Muscle layer of colon (tissue), 2 donors: ENCODE results near the gene NR5A2.

Experiments
- H3K27ac ChIP-seq: one replicate; pipeline ENCODE4 v1.7.0; 2013; ENCODE audit warnings: low read depth, mild to moderate bottlenecking, low read length, moderate library complexity
- H3K27me3 ChIP-seq, 2 donors: one replicate each; pipeline ENCODE4 v1.7.0; 2013; ENCODE audit warnings: low read length in 2 of 2, mild to moderate bottlenecking in 2 of 2; ENCODE audit not compliant: insufficient read depth in 2 of 2, control insufficient read depth in 1 of 2
- H3K36me3 ChIP-seq: one replicate; pipeline ENCODE4 v1.7.0; 2013; ENCODE audit warnings: mild to moderate bottlenecking, low read length; ENCODE audit not compliant: insufficient read depth
- H3K4me1 ChIP-seq: one replicate; pipeline ENCODE4 v1.7.0; 2013; ENCODE audit warnings: mild to moderate bottlenecking, low read length; ENCODE audit not compliant: insufficient read depth
- H3K4me3 ChIP-seq, 2 donors: one replicate each; pipeline ENCODE4 v1.7.0; 2013; ENCODE audit warnings: low read length in 2 of 2, low read depth in 1 of 2, mild to moderate bottlenecking in 1 of 2, moderate library complexity in 1 of 2
- H3K9ac ChIP-seq: one replicate; pipeline ENCODE4 v1.7.0; 2013; ENCODE audit warnings: low read length
- H3K9me3 ChIP-seq: one replicate; pipeline ENCODE4 v1.7.0; 2013; ENCODE audit warnings: mild to moderate bottlenecking, low read length
- donor health status: abdominal sarcoma.
- donor health status: Adenocarcinoma of cecum.

The NR5A2 gene

DNA sequence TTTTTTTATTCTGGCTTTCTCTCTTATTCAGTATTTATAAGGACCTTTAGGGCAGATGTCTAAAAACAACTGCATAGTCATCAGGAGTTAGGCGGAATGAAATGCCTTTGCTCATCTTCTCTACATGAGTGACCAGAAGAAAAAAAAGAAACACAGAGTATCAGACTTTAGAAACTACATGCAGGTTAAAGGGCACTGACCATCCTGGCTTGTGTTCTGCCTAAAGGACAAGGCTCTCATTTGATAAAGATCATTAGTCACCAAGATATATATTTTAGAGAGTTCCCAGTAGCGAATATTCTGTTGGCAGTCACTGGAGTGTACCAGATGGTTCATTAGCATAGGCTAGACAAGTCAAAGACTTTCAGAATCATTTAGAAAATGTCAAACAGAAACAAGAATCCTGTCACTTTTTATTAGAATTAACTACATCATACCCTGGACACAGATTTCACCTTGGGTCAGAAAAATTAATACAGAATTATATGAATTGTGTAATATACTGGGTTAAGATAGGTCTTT lies 145.6 kb downstream of the NR5A2 start:
- no peaks in the 10 kb centered on the region for H3K9me3 ChIP-seq
- H3K27ac ChIP-seq = no peak overlapping the region
- H3K4me1 ChIP-seq = no peaks in the 10 kb centered on the region
- no peak overlapping the region for H3K9ac ChIP-seq
- no peaks in the 10 kb centered on the region for H3K27me3 ChIP-seq
- no peak overlapping the region for H3K4me3 ChIP-seq
- H3K36me3 ChIP-seq = no peaks in the 10 kb centered on the region

DNA sequence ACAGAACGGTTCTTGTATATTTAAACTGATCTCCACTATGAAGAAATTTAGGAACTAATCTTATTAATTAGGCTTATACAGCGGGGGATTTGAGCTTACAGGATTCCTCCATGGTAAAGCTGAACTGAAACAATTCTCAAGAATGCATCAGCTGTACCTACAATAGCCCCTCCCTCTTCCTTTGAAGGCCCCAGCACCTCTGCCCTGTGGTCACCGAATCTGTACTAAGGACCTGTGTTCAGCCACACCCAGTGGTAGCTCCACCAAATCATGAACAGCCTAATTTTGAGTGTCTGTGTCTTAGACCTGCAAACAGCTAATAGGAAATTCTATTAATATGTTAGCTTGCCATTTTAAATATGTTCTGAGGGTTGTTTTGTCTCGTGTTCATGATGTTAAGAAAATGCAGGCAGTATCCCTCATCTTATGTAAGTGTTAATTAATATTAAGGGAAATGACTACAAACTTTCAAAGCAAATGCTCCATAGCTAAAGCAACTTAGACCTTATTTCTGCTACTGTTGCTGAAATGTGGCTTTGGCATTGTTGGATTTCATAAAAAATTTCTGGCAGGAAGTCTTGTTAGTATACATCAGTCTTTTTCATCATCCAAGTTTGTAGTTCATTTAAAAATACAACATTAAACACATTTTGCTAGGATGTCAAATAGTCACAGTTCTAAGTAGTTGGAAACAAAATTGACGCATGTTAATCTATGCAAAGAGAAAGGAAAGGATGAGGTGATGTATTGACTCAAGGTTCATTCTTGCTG lies 147.2 kb downstream of the NR5A2 start:
- Histone ChIP-seq H3K9me3 (no peaks in the 10 kb centered on the region), H3K27ac (no peak overlapping the region), H3K4me1 (no peaks in the 10 kb centered on the region), H3K27me3 (no peaks in the 10 kb centered on the region), H3K4me3 (no peak overlapping the region), H3K9ac (no peak overlapping the region), H3K36me3 (no peaks in the 10 kb centered on the region)

DNA sequence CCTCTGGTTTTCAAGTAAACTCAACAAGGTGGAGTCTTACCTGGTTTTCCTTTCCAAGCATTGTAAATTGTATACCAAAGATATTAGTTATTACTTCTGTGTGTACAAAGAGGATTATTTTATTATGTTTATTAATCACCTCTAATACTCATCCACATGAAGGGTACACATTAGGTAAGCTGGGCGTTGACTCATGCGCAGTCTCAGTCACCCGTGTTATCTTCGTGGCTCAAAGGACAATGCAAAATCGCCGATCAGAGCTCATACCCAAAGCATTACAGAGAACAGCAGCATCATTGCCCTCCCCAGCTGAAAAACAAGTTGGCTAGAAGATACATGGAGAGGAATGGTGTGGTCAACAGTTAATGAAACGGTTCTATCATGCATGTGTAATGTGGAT lies 148.7 kb downstream of the NR5A2 start:
- Histone ChIP-seq H3K27me3 (no peaks in the 10 kb centered on the region), H3K9ac (no peak overlapping the region), H3K4me1 (no peaks in the 10 kb centered on the region), H3K36me3 (no peaks in the 10 kb centered on the region), H3K4me3 (no peak overlapping the region), H3K27ac (no peak overlapping the region), H3K9me3 (no peaks in the 10 kb centered on the region)

DNA sequence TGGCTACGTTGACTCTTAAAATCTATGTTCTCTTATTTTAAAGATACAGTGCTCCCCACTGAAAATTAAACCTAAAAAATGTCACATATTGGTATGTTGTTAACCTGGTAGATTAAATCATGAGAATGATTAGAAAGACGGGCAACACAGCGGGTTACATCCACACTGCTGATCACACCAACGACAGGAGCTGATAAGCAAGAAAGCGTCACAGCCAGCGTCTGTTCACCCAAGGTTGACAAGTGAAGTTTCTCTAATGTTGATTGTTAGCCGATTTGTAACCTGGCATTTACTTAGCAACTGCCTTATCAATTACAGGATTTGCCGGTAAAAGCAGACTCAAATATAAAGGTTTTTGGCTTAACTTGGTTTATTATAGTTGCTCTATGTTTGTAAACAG lies 149.3 kb downstream of the NR5A2 start:
- no peaks in the 10 kb centered on the region for H3K4me1 ChIP-seq
- H3K9ac ChIP-seq = no peak overlapping the region
- no peaks in the 10 kb centered on the region for H3K9me3 ChIP-seq
- H3K4me3 ChIP-seq = no peak overlapping the region
- no peak overlapping the region for H3K27ac ChIP-seq
- H3K27me3 ChIP-seq = no peaks in the 10 kb centered on the region
- H3K36me3 ChIP-seq = no peaks in the 10 kb centered on the region

DNA sequence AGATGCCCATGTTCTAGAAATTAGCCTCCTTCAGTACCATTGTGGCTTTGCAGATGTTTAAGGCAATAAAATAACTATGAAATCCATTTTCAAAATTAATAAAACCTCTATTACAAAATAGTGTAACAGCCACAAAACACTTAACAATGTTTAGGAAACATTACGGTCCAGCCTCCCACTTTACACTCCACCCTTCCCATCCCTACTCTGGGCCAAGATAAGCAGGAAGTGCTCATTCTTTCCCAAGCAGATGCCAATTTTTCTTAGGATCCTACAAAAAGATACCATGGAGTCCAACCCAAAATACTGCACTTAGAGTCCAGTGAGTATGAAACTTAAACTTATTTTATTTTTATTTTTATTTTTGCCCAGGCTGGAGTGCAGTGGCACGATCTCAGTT lies 150.8 kb downstream of the NR5A2 start:
- Histone ChIP-seq H3K27ac (no peak overlapping the region), H3K27me3 (no peaks in the 10 kb centered on the region)

DNA sequence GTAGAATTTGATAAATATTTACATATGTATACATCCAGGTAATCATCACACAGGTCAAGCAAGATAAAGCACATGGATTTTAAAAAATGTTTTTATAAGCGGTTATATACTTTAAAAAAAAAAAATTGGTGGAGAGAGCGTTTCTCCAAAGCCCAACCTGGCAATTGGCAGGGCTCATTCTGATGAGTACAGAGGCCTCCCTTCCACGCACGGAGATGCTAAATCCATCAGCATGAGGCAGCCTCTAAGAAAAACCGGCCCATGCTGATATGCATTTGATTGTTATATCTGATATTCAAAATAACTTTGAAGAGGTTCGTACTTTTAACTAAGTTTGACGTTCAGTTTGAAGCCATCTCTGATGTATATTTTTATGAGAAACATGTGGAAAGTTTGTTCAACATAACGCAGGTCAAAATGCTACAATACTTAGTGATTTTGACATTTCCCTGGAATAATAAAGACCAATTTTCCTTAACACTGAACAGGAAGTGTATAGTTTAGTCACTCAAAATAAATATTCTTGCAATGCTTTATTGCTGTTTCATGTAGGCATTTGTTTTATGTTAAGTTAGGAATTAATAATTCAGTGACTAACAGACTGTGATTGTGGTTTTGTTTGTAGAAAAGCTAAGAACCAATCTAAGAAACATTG lies 151.7 kb downstream of the NR5A2 start:
- H3K9me3 ChIP-seq = no peaks in the 10 kb centered on the region
- no peak overlapping the region for H3K4me3 ChIP-seq
- no peak overlapping the region for H3K27ac ChIP-seq
- H3K9ac ChIP-seq = no peak overlapping the region
- H3K36me3 ChIP-seq = no peaks in the 10 kb centered on the region
- H3K27me3 ChIP-seq = no peaks in the 10 kb centered on the region
- H3K4me1 ChIP-seq = peaks cover 6% of the 10 kb centered on the region

More for the DNA sequence above, 150.8 kb downstream of the NR5A2 start:
- Histone ChIP-seq H3K4me1 (no peaks in the 10 kb centered on the region), H3K4me3 (no peak overlapping the region), H3K9ac (no peak overlapping the region), H3K36me3 (no peaks in the 10 kb centered on the region), H3K9me3 (no peaks in the 10 kb centered on the region)

DNA sequence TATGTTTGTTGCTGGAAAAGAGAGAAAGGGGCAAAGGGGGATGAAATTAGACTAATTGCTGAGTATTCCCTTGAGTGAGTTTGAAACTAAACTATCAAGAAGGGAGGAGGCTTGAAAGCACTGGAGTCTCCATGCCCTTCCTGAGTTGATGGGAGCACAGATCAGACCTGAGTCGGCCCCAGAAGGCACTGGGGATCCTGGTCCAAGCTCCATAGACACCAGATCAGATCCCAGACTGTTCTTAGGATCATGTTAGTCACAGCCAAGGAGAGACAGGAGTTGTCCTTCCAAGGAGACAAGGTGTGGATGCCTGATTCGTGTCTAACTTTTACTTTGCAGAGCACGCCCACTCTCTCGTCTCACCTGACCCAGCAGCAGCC lies 152.3 kb downstream of the NR5A2 start:
- Histone ChIP-seq H3K9me3 (no peaks in the 10 kb centered on the region), H3K27ac (no peak overlapping the region), H3K9ac (no peak overlapping the region)

DNA sequence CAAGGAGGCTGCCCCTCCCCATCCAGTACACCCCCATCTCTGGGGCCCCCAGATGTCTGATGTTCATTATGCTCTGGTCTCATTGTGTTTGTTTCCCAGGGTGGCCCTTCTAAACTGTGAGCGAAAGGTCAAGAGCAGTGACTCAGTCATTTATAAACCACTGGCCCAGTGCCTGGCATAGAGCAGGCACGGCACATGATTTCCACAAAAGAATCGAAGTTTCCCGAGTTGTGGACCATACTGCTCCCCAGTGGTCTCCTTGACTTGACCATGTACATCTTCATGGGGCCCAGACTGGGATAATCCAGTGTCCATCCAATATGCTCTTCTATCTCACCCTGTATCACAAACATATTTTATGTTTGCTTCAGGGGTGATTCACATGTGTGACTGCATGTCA lies 153.3 kb downstream of the NR5A2 start:
- Histone ChIP-seq H3K4me3 (no peak overlapping the region), H3K27me3 (no peaks in the 10 kb centered on the region), H3K9me3 (no peaks in the 10 kb centered on the region), H3K27ac (no peak overlapping the region), H3K9ac (no peak overlapping the region), H3K36me3 (no peaks in the 10 kb centered on the region), H3K4me1 (peaks cover 11% of the 10 kb centered on the region)

More for the DNA sequence above, 152.3 kb downstream of the NR5A2 start:
- H3K36me3 ChIP-seq = no peaks in the 10 kb centered on the region
- H3K4me3 ChIP-seq = no peak overlapping the region
- H3K4me1 ChIP-seq = peaks cover 11% of the 10 kb centered on the region
- H3K27me3 ChIP-seq = no peaks in the 10 kb centered on the region

DNA sequence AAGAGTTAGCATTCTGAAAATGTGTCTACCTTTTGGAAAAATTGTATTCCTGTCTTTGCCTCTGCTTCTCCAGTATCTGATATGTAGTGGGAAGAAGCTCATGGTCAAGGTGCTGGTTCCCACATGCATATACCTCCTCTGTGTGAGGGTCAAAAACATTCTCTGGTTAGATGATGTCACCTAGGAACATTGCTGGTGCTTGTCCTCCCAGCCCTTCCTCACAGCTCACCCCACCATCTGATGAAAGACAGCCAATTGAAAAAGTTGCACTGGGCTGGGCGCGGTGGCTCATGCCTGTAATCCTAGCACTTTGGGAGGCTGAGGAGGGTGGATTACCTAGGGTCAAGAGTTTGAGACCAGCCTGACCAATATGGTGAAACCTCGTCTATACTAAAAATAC lies 154.4 kb downstream of the NR5A2 start:
- H3K27me3 ChIP-seq = no peaks in the 10 kb centered on the region
- H3K4me3 ChIP-seq = no peak overlapping the region
- peaks cover 11% of the 10 kb centered on the region for H3K4me1 ChIP-seq
- H3K36me3 ChIP-seq = no peaks in the 10 kb centered on the region
- H3K9ac ChIP-seq = no peak overlapping the region
- H3K9me3 ChIP-seq = no peaks in the 10 kb centered on the region
- no peak overlapping the region for H3K27ac ChIP-seq

DNA sequence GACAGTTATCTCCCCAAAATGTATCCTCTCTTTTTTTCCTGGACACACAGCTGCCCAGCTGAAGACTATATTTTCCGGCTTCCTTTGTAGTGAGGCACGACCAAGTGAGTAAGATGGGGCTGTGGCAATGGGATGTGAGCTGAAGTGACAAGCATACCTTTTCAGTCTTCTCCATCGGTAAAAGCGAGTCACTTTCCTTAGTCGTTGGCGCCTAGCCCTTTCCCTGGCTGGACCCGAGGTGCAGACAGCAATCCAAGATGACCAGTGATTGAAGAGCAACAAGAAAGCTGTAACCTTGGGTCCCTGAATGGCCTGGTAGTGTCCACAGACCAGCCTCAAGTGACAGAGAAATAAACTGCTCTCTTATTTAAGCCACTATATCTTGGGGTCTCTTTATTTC lies 155.2 kb downstream of the NR5A2 start:
- H3K9me3 ChIP-seq = no peaks in the 10 kb centered on the region
- no peak overlapping the region for H3K4me3 ChIP-seq
- H3K36me3 ChIP-seq = no peaks in the 10 kb centered on the region
- H3K27me3 ChIP-seq = no peaks in the 10 kb centered on the region
- H3K9ac ChIP-seq = no peak overlapping the region
- peaks cover 11% of the 10 kb centered on the region for H3K4me1 ChIP-seq
- H3K27ac ChIP-seq = no peak overlapping the region

DNA sequence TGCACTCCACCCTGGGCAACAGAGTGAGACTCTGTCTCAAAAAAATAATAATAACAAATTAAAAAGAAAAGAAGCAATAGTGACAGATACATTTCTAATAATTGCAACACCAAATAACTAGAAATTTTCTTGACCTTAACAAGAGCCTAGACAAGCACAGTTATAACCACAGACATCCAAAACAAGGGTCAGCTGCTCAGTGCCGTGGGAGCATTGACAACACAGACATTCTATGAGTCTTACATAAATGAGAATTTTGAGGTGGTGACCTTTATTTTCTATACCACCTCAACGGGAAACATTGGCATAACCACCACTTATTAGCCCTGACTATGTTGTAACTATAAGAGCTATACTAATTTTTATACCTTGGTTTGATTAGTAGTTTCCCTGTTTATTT lies 156.1 kb downstream of the NR5A2 start:
- no peaks in the 10 kb centered on the region for H3K9me3 ChIP-seq
- H3K9ac ChIP-seq = no peak overlapping the region
- H3K4me1 ChIP-seq = peaks cover 11% of the 10 kb centered on the region
- no peak overlapping the region for H3K27ac ChIP-seq
- no peak overlapping the region for H3K4me3 ChIP-seq
- H3K27me3 ChIP-seq = no peaks in the 10 kb centered on the region
- no peaks in the 10 kb centered on the region for H3K36me3 ChIP-seq

DNA sequence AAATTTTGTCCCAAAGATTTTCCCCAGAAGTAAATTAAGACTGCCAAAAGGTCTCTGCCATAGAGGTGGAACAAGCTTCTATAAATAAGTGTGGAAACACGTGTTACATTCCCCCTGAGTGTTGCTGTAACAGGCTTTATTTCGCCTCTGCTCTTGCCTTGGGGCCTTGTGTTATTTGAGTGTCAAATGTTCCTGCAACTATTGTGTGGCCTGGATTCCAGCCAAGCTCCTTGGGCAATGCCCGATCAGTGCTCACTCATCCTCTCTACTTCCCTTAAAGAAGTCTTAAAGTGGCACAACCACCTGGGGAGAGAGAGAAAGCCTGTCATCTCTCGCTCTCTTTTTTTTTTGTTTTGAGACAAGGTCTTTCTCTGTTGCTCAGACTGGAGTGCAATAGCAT lies 156.7 kb downstream of the NR5A2 start:
- no peak overlapping the region for H3K27ac ChIP-seq

More for the DNA sequence above, 156.7 kb downstream of the NR5A2 start:
- Histone ChIP-seq H3K36me3 (no peaks in the 10 kb centered on the region), H3K4me1 (peaks cover 11% of the 10 kb centered on the region), H3K9me3 (no peaks in the 10 kb centered on the region), H3K27me3 (no peaks in the 10 kb centered on the region), H3K9ac (no peak overlapping the region), H3K4me3 (no peak overlapping the region)
